B cell (primary cell): ENCODE measurements around the gene ZNF331. TPM values are rescaled to one million over a fixed set of nuclear protein-coding genes. Genes with fewer than 3 reads are reported as not detected.

Experiments used
- ATAC-seq: fragments of 200-7000 bp; cut with Tn5 transposase; one replicate; pipeline ENCODE4 v1.10.0; 2021; ENCODE audit warnings: low read depth, mild to moderate bottlenecking, moderate number of reproducible peaks, moderate library complexity
- CTCF ChIA-PET: fragments of 350-600 bp; sonication (Branson Sonifier 250); formaldehyde crosslinking; loops from one replicate; lab custom pipeline; 2021; ENCODE audit warnings: antibody characterized with exemption, inconsistent platforms; lab: Charles Lee
- POLR2A ChIA-PET: fragments of 350-600 bp; sonication (Branson Sonifier 250); formaldehyde crosslinking; loops from one replicate; lab custom pipeline; 2021; ENCODE audit warnings: antibody characterized with exemption; lab: Charles Lee
- DNase-seq: peaks from one replicate; pipeline ENCODE4 v3.0.0; 2013
- H2AFZ ChIP-seq: 2 replicates; pipeline ENCODE4 v1.6.1; 2012; ENCODE audit warnings: mild to moderate bottlenecking, low read depth, low read length; ENCODE audit not compliant: insufficient read depth, poor library complexity, severe bottlenecking
- H3K27ac ChIP-seq, 2 donors: 1 replicate in 1 of 2; 2 replicates in 1 of 2; pipeline ENCODE4 v1.5.1; 2012 to 2013; ENCODE audit warnings: low read length in 2 of 2, mild to moderate bottlenecking in 2 of 2, moderate library complexity in 1 of 2
- H3K27me3 ChIP-seq, 4 experiments: fragments of 200-600 bp in 1 of 4; sonication (generic) in 1 of 4; replicated peaks in 1 of 4; 1 replicate in 2 of 4; 2 replicates in 2 of 4; pipeline versions ENCODE4 v1.6.1 to v1.7.0; 2013 to 2016; ENCODE audit warnings: low read length in 3 of 4, mild to moderate bottlenecking in 2 of 4, mixed read lengths in 1 of 4, moderate library complexity in 1 of 4; ENCODE audit not compliant: insufficient read depth in 4 of 4, control insufficient read depth in 3 of 4; ENCODE audit errors: control extremely low read depth in 1 of 4
- H3K36me3 ChIP-seq, 2 experiments: replicated peaks in 1 of 2; 1 replicate in 1 of 2; 2 replicates in 1 of 2; pipeline versions ENCODE4 v1.6.1 to v1.7.1; 2013; ENCODE audit warnings: low read length in 1 of 2; ENCODE audit not compliant: insufficient read depth in 2 of 2, control insufficient read depth in 1 of 2; ENCODE audit errors: control extremely low read depth in 1 of 2, extremely low read depth in 1 of 2
- H3K4me1 ChIP-seq, 2 donors: fragments of 200-600 bp in 1 of 2; sonication (generic) in 1 of 2; 1 replicate in 1 of 2; 2 replicates in 1 of 2; pipeline versions ENCODE4 v1.5.1 to v1.6.1; 2013 to 2017; ENCODE audit warnings: low read length in 2 of 2; ENCODE audit not compliant: control insufficient read depth in 2 of 2, insufficient read depth in 2 of 2
- H3K4me2 ChIP-seq: replicated peaks from 2 replicates; pipeline ENCODE3; 2012; ENCODE audit warnings: mild to moderate bottlenecking, low read depth, low read length; ENCODE audit not compliant: poor library complexity, severe bottlenecking
- H3K4me3 ChIP-seq, 5 experiments: fragments of 200-600 bp in 1 of 5; sonication (generic) in 1 of 5; 1 replicate in 3 of 5; 2 replicates in 2 of 5; pipeline versions ENCODE4 v1.5.1 to v1.7.0; 2011 to 2016; ENCODE audit warnings: low read length in 4 of 5, mild to moderate bottlenecking in 4 of 5, low read depth in 2 of 5, control low read depth in 1 of 5, moderate library complexity in 1 of 5; ENCODE audit not compliant: insufficient read depth in 1 of 5; ENCODE audit errors: control extremely low read depth in 1 of 5, extremely low read depth in 1 of 5
- H3K79me2 ChIP-seq: fragments of 200-600 bp; sonication (generic); one replicate; pipeline ENCODE4 v1.6.0; 2016; ENCODE audit warnings: low read length; ENCODE audit not compliant: control insufficient read depth, insufficient read depth
- H3K9ac ChIP-seq: fragments of 200-600 bp; sonication (generic); 2 replicates; pipeline ENCODE4 v1.6.1; 2017; ENCODE audit warnings: mild to moderate bottlenecking, low read length, moderate library complexity
- H3K9me3 ChIP-seq, 3 donors: one replicate each; pipeline versions ENCODE4 v1.6.1 to v1.7.1; 2013; ENCODE audit warnings: low read length in 2 of 3; ENCODE audit not compliant: control insufficient read depth in 2 of 3, insufficient read depth in 1 of 3; ENCODE audit errors: control extremely low read depth in 1 of 3
- H4K20me1 ChIP-seq: 2 replicates; pipeline ENCODE4 v1.6.0; 2012; ENCODE audit warnings: mild to moderate bottlenecking, low read length; ENCODE audit not compliant: insufficient read depth, control insufficient read depth, poor library complexity, severe bottlenecking
- H3K27ac Mint-ChIP-seq: one replicate; pipeline ENCODE4 v1.8.0; 2021; ENCODE audit warnings: mixed read lengths
- H3K27me3 Mint-ChIP-seq: one replicate; pipeline ENCODE4 v1.8.0; 2021; ENCODE audit warnings: mixed read lengths
- H3K4me1 Mint-ChIP-seq: one replicate; pipeline ENCODE4 v1.8.0; 2021; ENCODE audit warnings: mixed read lengths
- H3K4me3 Mint-ChIP-seq: one replicate; pipeline ENCODE4 v1.8.0; 2021; ENCODE audit warnings: mixed read lengths
- H3K9me3 Mint-ChIP-seq: one replicate; pipeline ENCODE4 v1.8.0; 2022; ENCODE audit warnings: mixed read lengths; ENCODE audit not compliant: insufficient read depth
- CTCF ChIP-seq: fragments of 200-600 bp; IDR thresholded peaks from one replicate; pipeline ENCODE4 v1.8.0; 2022; ENCODE audit warnings: antibody characterized with exemption, mild to moderate bottlenecking
- EZH2 ChIP-seq: IDR thresholded peaks from 2 replicates; pipeline ENCODE4 v1.6.1; 2012; ENCODE audit warnings: borderline replicate concordance, low read depth, mild to moderate bottlenecking, moderate library complexity, low read length; ENCODE audit not compliant: insufficient read depth, poor library complexity, severe bottlenecking
- WGBS: methylation state at CpG from one replicate; pipeline ENCODE4 v1.1.5; 2013; ENCODE audit warnings: missing lambda C conversion rate; ENCODE audit not compliant: insufficient coverage; 5-methylcytosine and 5-hydroxymethylcytosine counted together
- intact Hi-C: fragments of 100-400 bp; cut with micrococcal nuclease; formaldehyde crosslinking; loops from one replicate; pipeline ENCODE4 v1.10.0; 2022
- polyA plus RNA-seq: library from polyadenylated mRNA; depleted of rRNA; stranded (reverse); fragments of >200 nt; gene quantifications from 2 replicates; pipeline ENCODE4 v1.2.3, GENCODE V29; 2012
- total RNA-seq, 2 donors: library from RNA; stranded (reverse); fragments of 120-200 nt in 1 of 2; gene quantifications; 1 replicate in 1 of 2; 2 replicates in 1 of 2; pipeline versions ENCODE4 v1.2.3 to v1.2.4, GENCODE V29; 2013 to 2022

Gene ZNF331
- total and polyA plus RNA-seq, 2 donors (not counting 1 experiment from before 2014, with no cell fraction given), result 21.6 to 60.1 TPM

- no CpG with 5 or more reads among the region's 4 CpGs for WGBS
- Mint-ChIP-seq H3K27me3 (no peaks in the 10 kb centered on the region), H3K27ac (no peak overlapping the region), H3K9me3 (no peaks in the 10 kb centered on the region), H3K4me1 (no peaks in the 10 kb centered on the region), H3K4me3 (no peak overlapping the region)
- no peaks in the 10 kb centered on the region for H4K20me1 ChIP-seq
- no peaks in the 10 kb centered on the region for H3K27me3 ChIP-seq
- DNase-seq, result no peak
- peaks cover 0 to 10% (median 1%) of the 10 kb centered on the region in 3 donors for H3K9me3 ChIP-seq
- H3K4me2 ChIP-seq, result no peak overlapping the region
- ATAC-seq, result no peak
- H3K9ac ChIP-seq, result no peak overlapping the region
- H3K79me2 ChIP-seq, result no peaks in the 10 kb centered on the region
- no peak overlapping the region for H2AFZ ChIP-seq
- H3K4me3 ChIP-seq, result no peak overlapping the region
- TF ChIP-seq EZH2 (no peak), CTCF (no peak)
- intact Hi-C loops, result no loop called here
- H3K27ac ChIP-seq, result no peak overlapping the region
- no peaks in the 10 kb centered on the region for H3K4me1 ChIP-seq
- peaks cover 0 to 1% of the 10 kb centered on the region in 2 experiments for H3K36me3 ChIP-seq
- ChIA-PET CTCF (no interaction called here), POLR2A (no interaction called here)
Observed at GRCh38 chr19:53531457-53531856, 6.5 kb upstream of the ZNF331 start.

- no peak for TF ChIP-seq CTCF
- TF ChIP-seq EZH2, result no peak
- Mint-ChIP-seq H3K4me1 (no peaks in the 10 kb centered on the region), H3K27me3 (no peaks in the 10 kb centered on the region), H3K27ac (no peak overlapping the region), H3K9me3 (no peaks in the 10 kb centered on the region), H3K4me3 (no peak overlapping the region)
- Histone ChIP-seq H4K20me1 (no peaks in the 10 kb centered on the region), H3K36me3 (no peaks in the 10 kb centered on the region), H3K4me2 (no peak overlapping the region), H3K9ac (no peak overlapping the region), H3K9me3 (peaks cover 0 to 6% (median 0%) of the 10 kb centered on the region in 3 donors), H3K79me2 (no peaks in the 10 kb centered on the region), H2AFZ (no peak overlapping the region), H3K27me3 (no peaks in the 10 kb centered on the region), H3K4me3 (no peak overlapping the region), H3K4me1 (peaks cover 0 to 5% of the 10 kb centered on the region in 2 donors), H3K27ac (no peak overlapping the region)
- CTCF ChIA-PET, result no interaction called here
- POLR2A ChIA-PET, result no interaction called here
- no peak for DNase-seq
- no CpG with 5 or more reads among the region's 1 CpG for WGBS
- no peak for ATAC-seq
- intact Hi-C loops, result no loop called here
Observed at GRCh38 chr19:53532362-53532761, 5.6 kb upstream of the ZNF331 start.
